ENCODE measurements around the gene ELK4.

The ELK4 gene

GRCh38 chr1:205597691-205598314, 34.0 kb downstream of the ELK4 start:
- TF ChIP-seq CTCF (IDR thresholded peaks at IDR 0.05; ENCODE audit: low read depth, low read length), result no peak
- Histone ChIP-seq H3K36me3 (0 out of 2 replicates have a peak, but pooled peaks cover 3% of the 10 kb centered on the region), H3K4me3 (ENCODE audit: low read depth, low read length) (no peak overlapping the region), H3K4me1 (no peaks in the 10 kb centered on the region), H3K9me3 (no peaks in the 10 kb centered on the region), H3K27me3 (no peaks in the 10 kb centered on the region)
- no peak for DNase-seq

- Histone ChIP-seq H3K4me3 (ENCODE audit: low read depth, low read length) (no peak overlapping the region), H3K36me3 (no peaks in the 10 kb centered on the region), H3K9me3 (no peaks in the 10 kb centered on the region), H3K4me1 (no peaks in the 10 kb centered on the region; the same call in 1 of the 2 replicates), H3K27me3 (no peaks in the 10 kb centered on the region)
- DNase-seq, result no peak
- no peak for TF ChIP-seq CTCF (IDR thresholded peaks at IDR 0.05; ENCODE audit: low read depth, low read length)
Observed at GRCh38 chr1:205596876-205597275, 34.9 kb downstream of the ELK4 start.

GRCh38 chr1:205595861-205596260, 36.0 kb downstream of the ELK4 start:
- H3K9me3 ChIP-seq, result no peaks in the 10 kb centered on the region
- no peaks in the 10 kb centered on the region for H3K27me3 ChIP-seq
- TF ChIP-seq CTCF (IDR thresholded peaks at IDR 0.05; ENCODE audit: low read depth, low read length), result no peak
- H3K36me3 ChIP-seq, result no peaks in the 10 kb centered on the region
- H3K4me1 ChIP-seq, result no peaks in the 10 kb centered on the region; the same call in 1 of the 2 replicates
- H3K4me3 ChIP-seq (ENCODE audit: low read depth, low read length), result no peak overlapping the region
- DNase-seq, result no peak

- Histone ChIP-seq H3K36me3 (no peaks in the 10 kb centered on the region), H3K4me1 (no peaks in the 10 kb centered on the region; the same call in 1 of the 2 replicates), H3K9me3 (no peaks in the 10 kb centered on the region), H3K27me3 (no peaks in the 10 kb centered on the region), H3K4me3 (ENCODE audit: low read depth, low read length) (no peak overlapping the region)
- DNase-seq, result no peak
- TF ChIP-seq CTCF (IDR thresholded peaks at IDR 0.05; ENCODE audit: low read depth, low read length), result no peak
Observed at GRCh38 chr1:205595435-205595834, 36.4 kb downstream of the ELK4 start.

GRCh38 chr1:205594846-205595245, 37.0 kb downstream of the ELK4 start:
- DNase-seq, result no peak
- Histone ChIP-seq H3K36me3 (no peaks in the 10 kb centered on the region), H3K27me3 (no peaks in the 10 kb centered on the region), H3K4me3 (ENCODE audit: low read depth, low read length) (no peak overlapping the region), H3K4me1 (no peaks in the 10 kb centered on the region; the same call in 1 of the 2 replicates), H3K9me3 (no peaks in the 10 kb centered on the region)
- no peak for TF ChIP-seq CTCF (IDR thresholded peaks at IDR 0.05; ENCODE audit: low read depth, low read length)

- no peak for TF ChIP-seq CTCF (IDR thresholded peaks at IDR 0.05; ENCODE audit: low read depth, low read length)
- no peaks in the 10 kb centered on the region; the same call in 1 of the 2 replicates for H3K4me1 ChIP-seq
- H3K4me3 ChIP-seq (ENCODE audit: low read depth, low read length), result no peak overlapping the region
- H3K9me3 ChIP-seq, result no peaks in the 10 kb centered on the region
- no peaks in the 10 kb centered on the region for H3K36me3 ChIP-seq
- H3K27me3 ChIP-seq, result no peaks in the 10 kb centered on the region
- no peak for DNase-seq
Observed at GRCh38 chr1:205593967-205594366, 37.8 kb downstream of the ELK4 start.
